Measurements from ENCODE around the gene SP4. TPM values are rescaled to one million over a fixed set of nuclear protein-coding genes. Genes with fewer than 3 reads are reported as not detected.
A peak's percentile ranks its signal among the peaks of the same experiment; 100 is the strongest.

The SP4 gene
- 6.1 TPM for total RNA-seq
- long read RNA-seq, full-length matches to known transcripts: 3 of 6 reads
- long read RNA-seq, partial matches to known transcripts: 1 of 6 reads
- long read RNA-seq, other reads (novel, unspliced or antisense): 2 of 6 reads

- peak; percentile 98 for DNase-seq (ENCODE audit: low spot score)
- intact Hi-C loops (cut with DNase I): loop anchor here (10.0 kb wide), 1 partner anchor 633 kb away; no protein-coding TSS in a partner anchor
These were observed at the start of gene SP4 for GRCh38 chr7:21427871-21428658. TSS of gene SP4 (plus strand) at chr7:21428083. CDS start at chr7:21428252, 169 bp downstream.

- DNase-seq (ENCODE audit: low spot score): no peak
- intact Hi-C loops (cut with DNase I): no loop called here
These were observed 44.4 kb upstream of the SP4 start for GRCh38 chr7:21383227-21384220.

DNA sequence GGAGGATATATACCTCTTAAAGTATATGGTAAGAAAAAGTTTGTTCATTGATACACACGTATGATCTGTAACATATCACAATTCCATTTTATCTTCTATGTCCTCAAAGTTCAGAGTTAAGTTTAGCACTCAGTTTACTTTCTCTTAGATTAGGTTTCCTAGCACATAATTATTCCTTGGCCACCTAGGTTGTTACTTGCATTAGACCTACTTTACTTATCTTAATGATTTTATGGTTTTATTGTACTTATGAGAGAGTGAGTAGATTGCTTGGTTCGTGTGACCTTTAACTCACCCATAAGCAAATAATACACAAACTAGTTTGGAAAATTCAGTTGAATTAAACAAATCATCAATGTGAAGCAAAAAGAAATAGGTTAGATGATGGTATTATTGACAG is 33.9 kb upstream of the SP4 start:
- no peak for DNase-seq (ENCODE audit: low spot score)
- intact Hi-C loops (cut with DNase I): no loop called here

- DNase-seq (ENCODE audit: low spot score): no peak
- intact Hi-C loops (cut with DNase I): no loop called here
These were observed 25.9 kb upstream of the SP4 start for GRCh38 chr7:21401944-21402343.

- intact Hi-C loops (cut with DNase I): no loop called here
- no peak for DNase-seq (ENCODE audit: low spot score)
These were observed 19.9 kb upstream of the SP4 start for GRCh38 chr7:21407796-21408480.

GRCh38 chr7:21408481-21408820 is 19.4 kb upstream of the SP4 start:
- intact Hi-C loops (cut with DNase I): no loop called here

DNA sequence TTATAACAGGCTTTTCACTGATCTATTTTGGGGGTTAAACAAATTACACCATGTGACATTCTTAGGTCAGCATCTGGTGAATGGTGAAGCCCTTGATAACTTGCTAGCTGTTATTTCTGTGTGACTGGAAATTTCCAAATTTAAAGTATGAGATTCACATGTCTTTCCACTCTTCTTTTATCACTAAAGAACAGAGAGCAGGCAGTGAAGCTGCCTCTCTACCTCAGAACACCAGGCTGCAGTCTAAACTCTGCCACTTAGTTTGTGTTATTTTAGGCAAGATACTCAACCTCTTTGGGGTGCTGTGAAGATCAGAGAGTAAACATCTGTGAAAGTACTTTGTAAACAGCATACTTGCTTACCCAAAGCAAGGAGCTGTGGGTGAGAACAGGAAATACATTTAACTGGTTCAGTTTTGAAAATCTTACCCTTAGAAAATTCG is 15.5 kb upstream of the SP4 start:
- intact Hi-C loops (cut with DNase I): no loop called here
- DNase-seq (ENCODE audit: low spot score): no peak

More at GRCh38 chr7:21408481-21408820, 19.4 kb upstream of the SP4 start:
- no peak for DNase-seq (ENCODE audit: low spot score)

DNA sequence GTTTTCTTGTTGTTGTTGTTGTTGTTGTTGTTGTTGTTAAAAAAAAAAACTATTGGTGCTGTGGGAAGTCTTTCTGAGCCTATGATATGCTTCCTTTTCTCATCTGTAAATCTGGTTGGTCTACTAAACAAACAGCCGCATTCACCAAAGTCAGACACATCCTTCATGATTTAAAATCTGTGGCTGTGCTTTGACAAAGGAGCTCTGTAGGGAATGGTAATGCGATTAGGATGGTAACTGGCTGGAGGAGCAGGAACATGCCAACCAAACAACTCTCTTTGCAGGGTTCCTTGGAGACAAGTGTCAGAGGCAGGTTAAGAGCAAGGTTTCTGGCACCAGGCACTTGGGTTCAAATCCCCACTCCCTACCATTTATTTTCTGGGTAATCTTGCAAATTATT is 14.9 kb upstream of the SP4 start:
- DNase-seq (ENCODE audit: low spot score): no peak
- intact Hi-C loops (cut with DNase I): no loop called here

- DNase-seq (ENCODE audit: low spot score): no peak
- intact Hi-C loops (cut with DNase I): no loop called here
These were observed 14.4 kb upstream of the SP4 start for GRCh38 chr7:21413502-21413901.

GRCh38 chr7:21414795-21415393 is 13.0 kb upstream of the SP4 start:
- no peak for DNase-seq (ENCODE audit: low spot score)
- intact Hi-C loops (cut with DNase I): no loop called here

DNA sequence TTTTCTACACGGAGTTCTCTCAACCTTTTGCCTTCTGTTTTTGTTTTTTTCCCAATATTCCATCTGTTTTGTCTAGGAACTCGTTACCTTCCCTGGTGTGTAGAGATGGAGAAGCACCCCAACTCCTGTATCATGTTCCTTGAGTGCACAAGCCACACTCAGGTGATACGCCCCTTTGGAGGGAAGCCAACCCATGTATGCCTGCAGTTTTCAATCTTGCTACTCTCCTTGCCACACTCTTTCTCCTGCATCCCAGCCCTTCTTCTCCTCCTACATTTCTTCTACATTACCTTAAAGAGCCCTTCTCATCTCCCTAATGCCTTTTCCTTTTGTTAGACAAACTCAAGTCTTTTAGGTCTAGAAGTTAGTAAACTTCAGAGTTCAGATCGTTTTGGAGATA is 10.2 kb upstream of the SP4 start:
- intact Hi-C loops (cut with DNase I): no loop called here
- DNase-seq (ENCODE audit: low spot score): no peak

DNA sequence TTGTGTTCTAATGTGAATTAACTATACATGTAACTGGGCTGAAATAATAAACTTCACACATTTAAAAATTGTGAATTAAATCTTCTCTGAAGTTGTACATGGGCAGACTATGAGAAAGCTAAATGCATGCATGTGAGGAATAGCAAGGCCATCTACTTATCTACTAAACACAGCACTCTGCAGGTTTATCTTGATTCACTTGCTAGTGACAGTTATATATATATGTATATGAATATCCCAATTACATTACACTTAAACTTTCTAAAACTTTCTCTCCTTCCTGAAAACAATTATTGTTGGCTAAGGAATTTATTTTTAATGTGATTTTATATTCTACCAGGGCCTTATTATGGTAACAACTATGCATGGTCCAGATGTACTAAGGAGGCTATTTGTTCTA is 5.1 kb upstream of the SP4 start:
- intact Hi-C loops (cut with DNase I): loop anchor here (10.0 kb wide), 1 partner anchor 628 kb away; no protein-coding TSS in a partner anchor
- DNase-seq (ENCODE audit: low spot score): no peak

DNA sequence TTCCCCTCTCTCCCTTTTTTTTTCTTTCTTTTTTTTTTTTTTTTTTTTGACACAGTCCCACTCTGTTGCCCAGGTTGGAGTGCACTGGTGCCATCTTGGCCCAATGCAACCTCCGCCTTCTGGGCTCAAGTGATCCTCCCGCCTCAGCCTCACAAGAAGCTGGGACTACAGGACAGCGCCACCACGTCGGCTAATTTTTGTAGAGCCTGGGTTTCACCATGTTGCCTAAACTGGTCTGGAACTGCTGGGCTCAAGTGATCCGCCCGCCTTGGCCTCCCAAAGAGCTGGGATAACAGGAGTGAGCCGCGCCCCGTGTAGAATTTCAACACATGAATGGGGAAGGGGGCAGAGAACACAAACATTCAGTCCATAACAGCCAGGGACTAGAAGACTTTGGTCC is 2.6 kb upstream of the SP4 start:
- intact Hi-C loops (cut with DNase I): loop anchor here (10.0 kb wide), 1 partner anchor 630 kb away; no protein-coding TSS in a partner anchor

DNA sequence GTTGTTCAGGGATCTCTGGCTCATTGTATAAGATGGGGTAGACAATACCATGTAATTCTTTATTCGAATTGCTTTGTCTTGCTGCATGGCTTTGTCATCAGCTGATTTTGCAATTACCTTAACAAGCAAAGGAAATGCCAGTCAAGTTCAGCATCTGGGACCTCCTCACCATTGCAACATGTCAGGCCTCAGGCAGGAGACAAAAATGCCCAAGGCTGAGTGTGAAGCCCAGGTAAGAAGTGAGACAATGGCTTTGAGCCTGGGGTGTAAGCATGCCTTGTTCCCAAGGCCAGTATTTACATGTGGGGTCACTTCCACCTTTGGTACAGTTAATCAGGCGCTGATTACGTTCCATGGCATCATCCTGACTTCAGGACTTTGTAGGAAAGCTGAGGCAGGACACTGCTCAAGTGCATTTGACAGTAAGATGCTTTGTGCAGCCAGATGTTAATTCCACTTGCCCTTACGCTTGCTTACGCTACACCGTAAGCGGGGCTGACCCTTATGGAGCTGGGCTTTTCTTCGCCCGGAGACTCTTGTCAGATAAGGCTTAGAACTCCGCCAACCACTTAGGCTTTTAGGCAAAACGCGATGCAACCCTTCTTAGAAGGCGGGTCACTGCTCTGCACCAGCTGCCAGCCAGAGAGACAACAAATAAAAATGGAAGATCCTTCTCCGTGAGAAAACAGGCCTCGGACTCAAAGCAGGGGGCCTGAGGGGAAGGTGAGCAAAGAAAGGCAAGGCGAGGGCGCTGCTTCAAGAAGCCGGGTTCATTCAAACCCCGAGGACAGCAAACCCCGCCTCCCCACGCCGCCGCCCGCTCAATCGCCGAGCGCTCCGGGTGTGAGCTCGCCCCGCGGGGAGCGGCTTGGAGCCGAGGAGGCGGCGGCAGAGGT is 1.3 kb upstream of the SP4 start:
- intact Hi-C loops (cut with DNase I): loop anchor here (10.0 kb wide), 1 partner anchor 632 kb away; no protein-coding TSS in a partner anchor
- DNase-seq (ENCODE audit: low spot score): no peak

More for the DNA sequence above, 2.6 kb upstream of the SP4 start:
- DNase-seq (ENCODE audit: low spot score): no peak

DNA sequence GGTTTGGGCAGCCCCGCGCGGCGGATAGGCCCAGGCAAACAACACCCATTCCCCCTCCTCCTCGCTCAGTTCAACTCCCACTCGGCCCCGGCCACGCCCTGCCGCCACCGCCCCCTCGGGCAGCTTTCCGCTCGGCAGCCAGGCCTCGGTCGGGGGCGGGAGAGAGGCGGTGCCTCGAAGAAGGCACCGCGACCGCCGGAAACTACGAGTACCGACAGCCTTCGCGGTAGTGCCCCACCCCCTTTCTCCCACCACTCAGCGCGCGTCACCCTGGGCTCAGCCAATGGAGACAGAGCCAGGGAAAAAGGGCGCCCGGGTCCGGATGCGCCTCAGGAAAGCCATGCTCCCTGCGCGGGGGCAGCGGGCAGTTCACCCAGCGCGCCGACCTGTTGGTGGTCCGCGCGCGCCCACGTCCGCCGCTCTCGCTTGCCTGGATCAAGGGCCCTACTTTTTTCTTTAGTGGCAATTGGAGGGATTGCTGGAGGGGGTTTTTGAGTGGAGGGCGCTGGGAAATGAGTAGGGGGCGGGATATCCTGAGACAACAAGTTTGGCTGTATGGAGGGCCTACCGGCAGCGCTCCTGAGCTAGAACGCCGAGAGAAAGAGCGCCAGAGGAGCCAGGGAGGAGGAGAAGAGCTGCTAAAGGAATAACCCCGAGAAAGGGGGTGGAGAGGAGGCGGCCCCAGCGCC is 557 bp upstream of the SP4 start:
- peak; percentile 99 for DNase-seq (ENCODE audit: low spot score)
- intact Hi-C loops (cut with DNase I): loop anchor here (10.0 kb wide), 1 partner anchor 633 kb away; no protein-coding TSS in a partner anchor

DNA sequence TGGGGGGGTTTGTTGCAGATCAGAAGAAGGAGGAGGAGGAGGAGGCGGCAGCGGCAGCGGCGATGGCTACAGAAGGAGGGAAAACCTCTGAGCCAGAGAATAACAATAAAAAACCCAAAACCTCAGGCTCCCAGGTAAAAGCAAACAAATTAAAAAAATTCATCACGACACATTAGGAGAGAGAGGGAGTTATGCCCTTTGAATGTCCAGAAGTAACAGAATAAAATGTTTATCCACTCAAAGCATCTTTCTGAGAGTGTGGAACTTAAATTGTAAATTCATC is 717 bp downstream of the SP4 start:
- intact Hi-C loops (cut with DNase I): loop anchor here (10.0 kb wide), 1 partner anchor 634 kb away; no protein-coding TSS in a partner anchor
- DNase-seq (ENCODE audit: low spot score): no peak

- intact Hi-C loops (cut with DNase I): loop anchor here (10.0 kb wide), 1 partner anchor 634 kb away; no protein-coding TSS in a partner anchor
- no peak for DNase-seq (ENCODE audit: low spot score)
These were observed 1.1 kb downstream of the SP4 start for GRCh38 chr7:21429021-21429420.

Data from cardiac septum (tissue), 1 donor.